Glomerular endothelial cell (primary cell): Measurements from ENCODE around the gene ZCCHC7. TPM values are rescaled to one million over a fixed set of nuclear protein-coding genes. Genes with fewer than 3 reads are reported as not detected.

Experiments used
- DNase-seq: peaks from one replicate; pipeline ENCODE4 v3.0.0-alpha.2; 2011; ENCODE audit warnings: low read depth, low spot score; ENCODE audit errors: extremely low read depth
- total RNA-seq: library from RNA; depleted of rRNA; stranded (reverse); fragments of >200 nt; gene quantifications from 2 replicates; pipeline ENCODE4 v1.2.3, GENCODE V29; 2015

The ZCCHC7 gene
- total RNA-seq, 1 donor from 2014 or later: 20.5 TPM

- no peak for DNase-seq
Measured at GRCh38 chr9:37328556-37329227, 208.3 kb downstream of the ZCCHC7 start.

DNA sequence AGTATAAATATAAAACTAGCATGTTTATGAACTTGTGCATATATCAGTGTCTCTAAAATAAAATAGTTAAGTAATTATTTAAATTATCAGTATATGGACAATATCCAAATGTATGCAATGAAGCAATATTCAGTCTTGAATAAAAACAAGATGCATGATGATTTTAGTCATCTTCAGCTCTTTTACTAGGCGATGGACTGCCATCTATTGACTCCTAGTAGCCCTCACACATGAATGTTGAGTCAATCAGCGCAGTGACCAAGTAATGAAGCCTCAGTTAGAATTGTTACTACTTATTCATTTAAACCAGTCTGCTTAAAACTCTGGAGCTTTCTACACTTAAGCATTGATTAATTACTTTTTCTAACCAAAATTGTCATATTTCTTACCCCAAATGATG, 209.2 kb downstream of the ZCCHC7 start:
- DNase-seq: no peak

GRCh38 chr9:37331871-37332270, 211.5 kb downstream of the ZCCHC7 start:
- no peak for DNase-seq

DNA sequence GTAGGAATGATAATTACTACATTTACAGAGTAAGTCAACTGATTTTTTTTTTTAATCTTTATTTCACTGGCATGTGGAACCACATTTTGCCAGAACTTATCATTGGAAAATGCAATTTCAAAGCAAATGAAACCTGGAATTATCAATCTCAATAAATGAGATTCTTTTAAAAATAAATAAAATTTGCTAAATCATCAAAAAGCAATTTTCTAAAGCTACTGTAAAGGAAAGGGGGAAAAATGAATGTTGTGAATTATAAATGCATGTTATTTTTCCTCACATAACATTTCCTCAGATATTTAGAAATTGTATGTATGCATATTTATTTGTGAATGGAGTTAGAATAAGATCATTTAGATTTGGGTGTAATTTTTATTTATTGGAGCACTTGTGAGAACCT, 212.2 kb downstream of the ZCCHC7 start:
- DNase-seq: no peak

- no peak for DNase-seq
Measured at GRCh38 chr9:37333288-37333687, 212.9 kb downstream of the ZCCHC7 start.

GRCh38 chr9:37335238-37335637, 214.9 kb downstream of the ZCCHC7 start:
- no peak for DNase-seq

DNA sequence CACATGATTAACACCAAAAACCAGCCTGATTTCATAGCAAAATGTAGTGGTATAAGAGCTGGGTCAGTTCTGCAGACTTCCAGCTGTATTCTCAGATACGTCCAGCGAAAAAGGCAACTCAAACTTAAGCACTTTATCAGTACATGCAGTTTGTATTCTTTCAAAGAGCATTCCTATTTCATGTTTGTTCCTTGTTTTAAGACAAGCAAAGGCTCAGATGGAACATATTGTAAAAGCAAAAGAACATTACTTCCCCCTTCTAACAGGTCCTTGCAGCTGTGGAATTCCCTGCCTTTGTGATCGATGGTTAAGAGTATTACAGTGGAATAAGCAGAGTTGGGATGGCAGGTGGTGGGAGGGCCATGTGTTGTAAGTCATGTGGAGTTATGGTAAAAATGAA, 215.8 kb downstream of the ZCCHC7 start:
- DNase-seq: no peak

- no peak for DNase-seq
Measured at GRCh38 chr9:37337301-37337890, 217.0 kb downstream of the ZCCHC7 start.

DNA sequence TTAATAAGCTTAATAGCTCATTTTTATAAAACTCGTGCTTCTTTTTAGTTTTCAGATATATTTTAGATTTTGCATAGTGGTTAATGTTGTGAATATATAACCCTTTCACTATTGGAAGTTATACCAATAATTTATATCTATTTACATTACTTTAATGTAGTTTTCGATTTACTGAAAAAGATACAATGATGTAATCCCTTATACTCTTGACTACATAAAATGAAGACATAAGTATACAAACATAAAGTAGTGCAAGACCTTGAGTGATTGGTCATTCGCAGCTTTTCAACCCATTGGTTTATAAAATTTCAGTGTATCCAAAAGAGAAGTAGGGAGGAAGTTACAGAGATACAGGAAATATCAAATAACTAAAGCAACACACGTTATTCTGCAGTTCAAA, 217.8 kb downstream of the ZCCHC7 start:
- DNase-seq: no peak

- DNase-seq: no peak
Measured at GRCh38 chr9:37339923-37340322, 219.5 kb downstream of the ZCCHC7 start.

DNA sequence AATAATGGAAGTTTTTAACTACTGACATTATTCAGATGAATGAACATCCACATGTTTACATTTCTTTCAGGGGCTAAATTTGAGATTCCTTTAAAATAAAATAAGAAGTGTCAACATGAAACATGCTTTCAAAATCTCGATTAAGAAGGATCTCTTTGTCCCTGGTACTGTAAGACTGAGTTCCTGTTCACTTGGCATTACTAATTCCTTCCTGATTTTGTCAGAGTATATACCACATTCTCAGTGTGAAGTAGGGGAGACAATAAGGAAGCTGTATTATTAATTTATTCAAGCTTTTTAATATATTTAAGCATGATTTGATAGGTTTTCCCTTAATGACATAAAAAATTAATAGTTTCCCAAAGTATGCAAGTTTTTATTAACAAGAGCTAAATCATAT, 220.6 kb downstream of the ZCCHC7 start:
- no peak for DNase-seq

GRCh38 chr9:37341704-37342103, 221.3 kb downstream of the ZCCHC7 start:
- no peak for DNase-seq

DNA sequence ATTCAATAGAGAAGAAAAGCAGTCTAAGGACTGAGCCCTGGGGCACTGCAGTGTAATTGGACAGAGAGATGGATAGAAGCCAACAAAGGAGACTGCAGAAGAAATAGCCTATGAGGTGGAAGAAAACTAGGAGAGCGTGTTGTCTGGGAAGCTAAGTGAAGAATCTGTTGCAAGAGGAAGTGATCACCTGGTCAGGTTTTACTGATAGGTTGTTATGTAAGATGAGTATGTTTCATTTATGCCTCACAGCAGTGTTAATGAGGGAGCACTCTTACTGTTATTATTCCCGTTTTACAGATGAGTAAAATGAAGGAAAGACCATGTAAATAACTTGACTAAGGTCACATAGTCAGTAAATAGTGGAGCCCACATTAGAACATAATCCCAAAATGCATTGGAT, 222.1 kb downstream of the ZCCHC7 start:
- DNase-seq: no peak

DNA sequence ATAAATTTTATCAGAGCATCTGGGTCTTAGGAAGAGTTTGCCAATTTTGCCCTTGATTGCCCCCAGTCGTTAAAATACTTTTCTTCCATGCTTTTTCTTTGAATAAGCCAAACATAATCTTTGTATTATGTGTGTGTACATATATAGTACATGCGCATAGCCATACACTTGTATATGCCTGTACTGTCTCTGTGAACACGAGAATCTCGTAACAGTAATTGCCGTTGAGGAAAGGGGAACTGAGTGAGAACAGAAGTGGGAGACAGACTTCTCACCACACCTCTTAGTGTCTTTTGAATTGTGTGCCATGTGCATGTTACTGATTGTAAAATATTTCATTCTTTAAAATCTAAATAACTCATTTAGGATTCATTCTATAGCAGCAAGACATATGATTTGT, 222.5 kb downstream of the ZCCHC7 start:
- DNase-seq: no peak

GRCh38 chr9:37343724-37344123, 223.3 kb downstream of the ZCCHC7 start:
- DNase-seq: no peak

DNA sequence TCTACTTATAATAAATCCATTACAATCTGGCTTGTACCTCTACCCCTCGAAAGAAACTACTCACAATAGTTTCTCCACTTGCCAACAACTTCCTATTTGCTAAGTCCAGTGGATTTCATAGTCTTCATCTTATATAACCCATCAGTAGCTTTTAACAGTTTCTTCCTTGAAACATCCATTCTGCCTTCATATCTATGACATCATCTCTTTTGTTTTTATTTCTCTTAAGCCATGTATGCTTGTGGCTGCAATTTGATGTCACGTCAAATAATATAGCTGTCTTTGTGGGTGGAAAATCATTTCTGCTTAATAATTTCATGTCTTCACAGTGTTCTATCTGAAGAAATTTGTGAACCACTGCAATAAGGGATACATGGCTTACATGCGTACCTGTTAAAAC, 224.7 kb downstream of the ZCCHC7 start:
- no peak for DNase-seq

GRCh38 chr9:37348917-37349316, 228.5 kb downstream of the ZCCHC7 start:
- DNase-seq: no peak

DNA sequence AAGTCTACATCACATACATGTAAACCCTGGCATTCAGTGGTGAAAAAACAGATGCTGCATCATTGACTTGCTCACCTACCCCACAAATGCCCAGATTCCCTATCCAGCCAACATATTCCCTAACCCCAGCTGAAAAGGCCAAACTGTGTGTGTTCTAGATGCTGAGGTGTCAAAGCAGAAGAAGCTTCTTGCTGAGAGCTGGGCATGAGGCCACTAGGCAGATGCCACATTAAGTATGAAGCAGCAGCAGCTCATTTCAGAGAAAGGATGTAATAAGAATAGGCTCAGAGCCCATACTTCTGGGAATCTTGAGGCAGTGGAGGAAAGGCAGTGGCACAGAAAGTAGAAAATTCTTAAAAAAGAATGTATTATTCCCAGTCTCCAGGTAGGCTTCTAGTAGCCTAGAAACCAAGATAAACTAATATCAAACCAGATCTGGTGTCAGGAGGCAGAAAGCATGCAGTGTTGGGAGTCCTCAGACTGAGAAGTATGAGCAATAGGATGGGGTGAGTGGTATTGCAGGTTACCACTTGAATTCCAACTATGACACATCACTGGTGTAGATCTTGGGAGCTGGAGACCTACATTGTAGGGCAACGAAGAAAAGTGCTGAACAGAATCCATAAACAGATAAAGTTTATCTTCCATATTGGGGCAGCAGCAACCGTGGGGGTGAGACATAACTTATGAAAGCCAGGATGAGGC, 230.3 kb downstream of the ZCCHC7 start:
- no peak for DNase-seq

DNA sequence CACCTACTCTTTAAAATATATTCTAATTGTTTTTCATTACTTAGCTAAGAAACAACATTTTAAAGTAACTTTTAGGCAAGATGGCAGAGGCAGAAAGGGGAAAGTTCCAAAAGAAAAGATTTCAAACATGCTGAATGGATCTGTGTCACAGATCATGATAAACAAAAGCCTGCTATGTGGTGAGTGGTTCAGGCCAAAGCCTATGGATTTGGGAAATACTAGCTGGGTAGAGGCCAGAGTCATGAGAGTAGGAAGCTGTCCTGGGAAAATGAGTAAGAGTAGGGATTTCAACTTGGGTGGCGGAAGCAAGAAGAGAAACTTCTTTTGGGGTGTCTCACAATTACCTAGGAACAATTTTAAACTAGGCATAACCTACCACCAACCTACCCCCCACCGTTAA, 233.4 kb downstream of the ZCCHC7 start:
- no peak for DNase-seq

GRCh38 chr9:37362430-37362829, 242.1 kb downstream of the ZCCHC7 start:
- DNase-seq: no peak

DNA sequence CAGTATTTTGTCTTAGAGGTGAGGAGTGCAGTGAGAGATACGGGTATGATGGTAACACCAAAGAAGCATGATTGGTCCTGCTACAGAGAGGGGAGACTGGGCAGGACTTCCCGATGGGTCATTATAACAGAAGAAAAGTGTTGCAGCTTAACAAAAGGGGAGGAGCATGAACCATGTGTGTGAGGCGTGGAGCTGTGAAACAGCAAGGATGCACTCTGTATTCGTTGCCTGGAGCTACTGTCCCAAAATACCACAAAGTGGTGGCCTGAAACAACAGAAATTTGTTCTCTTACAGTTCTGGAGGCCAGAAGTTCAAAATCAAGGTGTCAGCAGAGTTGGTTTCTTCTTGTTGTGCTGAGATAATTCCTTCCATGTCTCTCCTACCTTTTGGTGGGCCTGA, 242.8 kb downstream of the ZCCHC7 start:
- no peak for DNase-seq

- no peak for DNase-seq
Measured at GRCh38 chr9:37364136-37364535, 243.8 kb downstream of the ZCCHC7 start.
